Measurements from ENCODE around the gene CDH13. TPM values are rescaled to one million over a fixed set of nuclear protein-coding genes. Genes with fewer than 3 reads are reported as not detected.

CDH13 gene
- total RNA-seq, 2 donors from 2014 or later, result 2.4 to 6.3 TPM

GRCh38 chr16:83353241-83353640, 726.5 kb downstream of the CDH13 start:
- Histone ChIP-seq H3K9ac (ENCODE audit: low read depth in 2 of 2, low read length in 2 of 2) (no peak overlapping the region), H3K4me1 (no peaks in the 10 kb centered on the region), H3K27ac (no peak overlapping the region), H3K27me3 (no peaks in the 10 kb centered on the region), H3K4me3 (no peak overlapping the region), H3K9me3 (no peaks in the 10 kb centered on the region), H3K36me3 (no peaks in the 10 kb centered on the region)
- TF ChIP-seq, protein P1, sequence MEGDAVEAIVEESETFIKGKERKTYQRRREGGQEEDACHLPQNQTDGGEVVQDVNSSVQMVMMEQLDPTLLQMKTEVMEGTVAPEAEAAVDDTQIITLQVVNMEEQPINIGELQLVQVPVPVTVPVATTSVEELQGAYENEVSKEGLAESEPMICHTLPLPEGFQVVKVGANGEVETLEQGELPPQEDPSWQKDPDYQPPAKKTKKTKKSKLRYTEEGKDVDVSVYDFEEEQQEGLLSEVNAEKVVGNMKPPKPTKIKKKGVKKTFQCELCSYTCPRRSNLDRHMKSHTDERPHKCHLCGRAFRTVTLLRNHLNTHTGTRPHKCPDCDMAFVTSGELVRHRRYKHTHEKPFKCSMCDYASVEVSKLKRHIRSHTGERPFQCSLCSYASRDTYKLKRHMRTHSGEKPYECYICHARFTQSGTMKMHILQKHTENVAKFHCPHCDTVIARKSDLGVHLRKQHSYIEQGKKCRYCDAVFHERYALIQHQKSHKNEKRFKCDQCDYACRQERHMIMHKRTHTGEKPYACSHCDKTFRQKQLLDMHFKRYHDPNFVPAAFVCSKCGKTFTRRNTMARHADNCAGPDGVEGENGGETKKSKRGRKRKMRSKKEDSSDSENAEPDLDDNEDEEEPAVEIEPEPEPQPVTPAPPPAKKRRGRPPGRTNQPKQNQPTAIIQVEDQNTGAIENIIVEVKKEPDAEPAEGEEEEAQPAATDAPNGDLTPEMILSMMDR (IDR thresholded peaks at IDR 0.05), result no peak
- no peak for DNase-seq
- intact Hi-C loops (cut with DNase I), result no loop called here

GRCh38 chr16:83354015-83354414, 727.2 kb downstream of the CDH13 start:
- intact Hi-C loops (cut with DNase I), result no loop called here
- H3K27ac ChIP-seq, result no peak overlapping the region
- TF ChIP-seq, protein P1 (IDR thresholded peaks at IDR 0.05), result no peak
- H3K9me3 ChIP-seq, result no peaks in the 10 kb centered on the region
- H3K4me3 ChIP-seq, result no peak overlapping the region
- no peak for DNase-seq
- H3K36me3 ChIP-seq, result no peaks in the 10 kb centered on the region
- no peaks in the 10 kb centered on the region for H3K27me3 ChIP-seq
- H3K9ac ChIP-seq (ENCODE audit: low read depth in 2 of 2, low read length in 2 of 2), result no peak overlapping the region
- H3K4me1 ChIP-seq, result no peaks in the 10 kb centered on the region

DNA sequence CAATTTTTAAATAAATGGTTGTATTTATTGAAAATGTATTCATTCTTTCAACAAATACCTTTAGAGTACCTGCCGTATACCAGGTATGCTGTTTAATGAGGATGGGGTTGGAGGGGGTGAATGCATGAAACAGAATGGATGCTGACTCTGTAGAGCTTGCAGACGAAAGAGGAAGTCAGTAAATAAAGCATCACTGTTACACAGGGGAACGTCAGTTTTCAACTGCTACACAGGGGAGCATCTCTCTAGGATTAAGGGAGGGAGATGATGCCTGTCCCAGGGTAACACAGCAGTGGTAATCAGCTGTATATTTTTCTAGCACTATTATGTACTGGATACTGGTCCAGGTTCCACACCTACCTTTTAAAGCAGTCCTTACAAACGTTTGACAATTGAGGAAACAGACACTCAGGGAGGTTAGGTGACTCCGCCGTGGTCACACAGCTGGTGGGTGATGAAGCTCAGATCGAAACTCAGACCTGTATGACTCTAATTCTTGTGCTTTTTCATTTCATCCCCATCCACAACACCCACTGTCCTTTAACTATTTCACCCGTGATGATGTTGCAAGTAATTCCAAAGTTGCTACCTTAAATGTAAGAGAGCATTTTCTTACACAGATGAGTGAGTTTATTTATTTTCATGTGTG, 728.9 kb downstream of the CDH13 start:
- Histone ChIP-seq H3K9ac (ENCODE audit: low read depth in 2 of 2, low read length in 2 of 2) (no peak overlapping the region), H3K36me3 (no peaks in the 10 kb centered on the region), H3K27ac (no peak overlapping the region), H3K4me1 (no peaks in the 10 kb centered on the region), H3K9me3 (no peaks in the 10 kb centered on the region), H3K4me3 (no peak overlapping the region), H3K27me3 (no peaks in the 10 kb centered on the region)
- DNase-seq, result no peak
- TF ChIP-seq, protein P1 (IDR thresholded peaks at IDR 0.05), result no peak
- intact Hi-C loops (cut with DNase I), result no loop called here

- Histone ChIP-seq H3K27me3 (no peaks in the 10 kb centered on the region), H3K4me1 (no peaks in the 10 kb centered on the region), H3K9ac (ENCODE audit: low read depth in 2 of 2, low read length in 2 of 2) (no peak overlapping the region), H3K27ac (no peak overlapping the region), H3K9me3 (no peaks in the 10 kb centered on the region), H3K36me3 (no peaks in the 10 kb centered on the region), H3K4me3 (no peak overlapping the region)
- DNase-seq, result no peak
- intact Hi-C loops (cut with DNase I), result no loop called here
- TF ChIP-seq, protein P1 (IDR thresholded peaks at IDR 0.05), result peak; percentile 43
Observed at GRCh38 chr16:83356266-83356665, 729.5 kb downstream of the CDH13 start.

DNA sequence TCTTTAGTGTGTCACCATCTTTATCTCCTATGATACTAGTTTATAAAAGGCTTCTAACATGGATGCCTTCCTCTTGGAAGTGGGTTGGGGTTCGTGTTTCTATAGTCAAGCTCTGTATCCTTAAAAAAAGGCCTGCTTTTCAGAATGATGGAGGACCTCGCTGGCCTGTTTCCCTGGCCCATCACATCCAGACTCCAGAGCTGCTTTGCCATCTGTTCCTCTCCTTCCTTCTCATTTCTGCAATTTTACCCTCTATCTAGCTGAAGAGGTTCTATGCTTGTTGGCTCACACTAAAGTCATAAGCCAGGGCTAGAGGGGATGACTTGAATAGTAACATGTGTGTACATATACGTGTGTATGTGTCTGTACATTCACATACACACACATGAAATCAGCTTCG, 730.2 kb downstream of the CDH13 start:
- Histone ChIP-seq H3K27me3 (no peaks in the 10 kb centered on the region), H3K9ac (ENCODE audit: low read depth in 2 of 2, low read length in 2 of 2) (no peak overlapping the region), H3K9me3 (no peaks in the 10 kb centered on the region), H3K36me3 (no peaks in the 10 kb centered on the region), H3K4me1 (no peaks in the 10 kb centered on the region), H3K4me3 (no peak overlapping the region), H3K27ac (no peak overlapping the region)
- DNase-seq, result no peak
- intact Hi-C loops (cut with DNase I), result no loop called here
- TF ChIP-seq, protein P1 (IDR thresholded peaks at IDR 0.05), result no peak
